ENCODE results near the gene SULT4A1.

DNA sequence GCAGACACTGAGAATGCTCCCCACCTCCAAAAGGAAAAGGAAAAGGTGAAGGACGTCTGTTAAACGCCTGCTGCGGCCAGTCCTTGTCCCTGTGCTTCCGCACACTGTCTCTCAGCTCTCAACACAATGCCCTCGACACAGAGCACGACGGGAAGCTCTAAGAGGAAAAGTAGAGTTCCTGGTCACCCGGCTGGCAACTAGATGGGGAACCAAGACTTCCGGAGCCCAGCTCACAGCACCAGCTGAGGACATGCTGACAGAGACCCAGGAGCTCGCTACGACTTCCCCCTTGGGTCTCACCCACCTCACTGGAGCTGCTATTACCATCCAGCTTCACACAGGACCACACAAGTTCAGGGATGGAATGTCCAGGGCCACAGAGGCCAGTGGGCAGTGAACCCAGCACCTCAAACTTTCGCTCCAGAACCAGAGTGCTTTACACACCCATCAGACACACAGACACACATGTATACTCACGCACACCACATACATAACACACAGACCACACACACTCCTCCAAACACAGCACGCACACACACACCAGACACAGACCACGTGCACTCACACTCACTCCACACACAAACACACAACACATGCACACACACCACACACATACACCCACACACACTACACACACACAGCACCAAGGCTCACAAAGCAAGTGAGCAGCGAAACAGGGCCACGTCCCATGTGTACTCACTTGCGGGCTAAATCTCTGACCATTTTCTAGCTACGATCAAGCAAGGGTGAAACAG lies 9.6 kb downstream of the SULT4A1 start:
- TF ChIP-seq, protein P1, sequence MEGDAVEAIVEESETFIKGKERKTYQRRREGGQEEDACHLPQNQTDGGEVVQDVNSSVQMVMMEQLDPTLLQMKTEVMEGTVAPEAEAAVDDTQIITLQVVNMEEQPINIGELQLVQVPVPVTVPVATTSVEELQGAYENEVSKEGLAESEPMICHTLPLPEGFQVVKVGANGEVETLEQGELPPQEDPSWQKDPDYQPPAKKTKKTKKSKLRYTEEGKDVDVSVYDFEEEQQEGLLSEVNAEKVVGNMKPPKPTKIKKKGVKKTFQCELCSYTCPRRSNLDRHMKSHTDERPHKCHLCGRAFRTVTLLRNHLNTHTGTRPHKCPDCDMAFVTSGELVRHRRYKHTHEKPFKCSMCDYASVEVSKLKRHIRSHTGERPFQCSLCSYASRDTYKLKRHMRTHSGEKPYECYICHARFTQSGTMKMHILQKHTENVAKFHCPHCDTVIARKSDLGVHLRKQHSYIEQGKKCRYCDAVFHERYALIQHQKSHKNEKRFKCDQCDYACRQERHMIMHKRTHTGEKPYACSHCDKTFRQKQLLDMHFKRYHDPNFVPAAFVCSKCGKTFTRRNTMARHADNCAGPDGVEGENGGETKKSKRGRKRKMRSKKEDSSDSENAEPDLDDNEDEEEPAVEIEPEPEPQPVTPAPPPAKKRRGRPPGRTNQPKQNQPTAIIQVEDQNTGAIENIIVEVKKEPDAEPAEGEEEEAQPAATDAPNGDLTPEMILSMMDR (IDR thresholded peaks at IDR 0.05; ENCODE audit: low read length) = no peak
- TF ChIP-seq EZH2 (IDR thresholded peaks at IDR 0.05; ENCODE audit: borderline replicate concordance, low read length) = no peak
